T-helper 1 cell (primary cell): ENCODE measurements around the gene POLR3C.
"Not testable (repeated sequence)": the region's sequence is repeated elsewhere in the genome, so short reads cannot be mapped to it uniquely, and the experiment has no call there.

Experiments
- DNase-seq, 5 donors: peaks; one replicate each; pipeline ENCODE4 v3.0.0-alpha.2; 2012 to 2020
- total RNA-seq, 4 donors: gene quantifications; one replicate each; lab custom pipeline; 2026; lab: John Stamatoyannopoulos, UW

The POLR3C gene, protein sequence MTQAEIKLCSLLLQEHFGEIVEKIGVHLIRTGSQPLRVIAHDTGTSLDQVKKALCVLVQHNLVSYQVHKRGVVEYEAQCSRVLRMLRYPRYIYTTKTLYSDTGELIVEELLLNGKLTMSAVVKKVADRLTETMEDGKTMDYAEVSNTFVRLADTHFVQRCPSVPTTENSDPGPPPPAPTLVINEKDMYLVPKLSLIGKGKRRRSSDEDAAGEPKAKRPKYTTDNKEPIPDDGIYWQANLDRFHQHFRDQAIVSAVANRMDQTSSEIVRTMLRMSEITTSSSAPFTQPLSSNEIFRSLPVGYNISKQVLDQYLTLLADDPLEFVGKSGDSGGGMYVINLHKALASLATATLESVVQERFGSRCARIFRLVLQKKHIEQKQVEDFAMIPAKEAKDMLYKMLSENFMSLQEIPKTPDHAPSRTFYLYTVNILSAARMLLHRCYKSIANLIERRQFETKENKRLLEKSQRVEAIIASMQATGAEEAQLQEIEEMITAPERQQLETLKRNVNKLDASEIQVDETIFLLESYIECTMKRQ
- total RNA-seq, result 27.7 to 46.8 (median 41.1) reads per million in 4 donors

DNA sequence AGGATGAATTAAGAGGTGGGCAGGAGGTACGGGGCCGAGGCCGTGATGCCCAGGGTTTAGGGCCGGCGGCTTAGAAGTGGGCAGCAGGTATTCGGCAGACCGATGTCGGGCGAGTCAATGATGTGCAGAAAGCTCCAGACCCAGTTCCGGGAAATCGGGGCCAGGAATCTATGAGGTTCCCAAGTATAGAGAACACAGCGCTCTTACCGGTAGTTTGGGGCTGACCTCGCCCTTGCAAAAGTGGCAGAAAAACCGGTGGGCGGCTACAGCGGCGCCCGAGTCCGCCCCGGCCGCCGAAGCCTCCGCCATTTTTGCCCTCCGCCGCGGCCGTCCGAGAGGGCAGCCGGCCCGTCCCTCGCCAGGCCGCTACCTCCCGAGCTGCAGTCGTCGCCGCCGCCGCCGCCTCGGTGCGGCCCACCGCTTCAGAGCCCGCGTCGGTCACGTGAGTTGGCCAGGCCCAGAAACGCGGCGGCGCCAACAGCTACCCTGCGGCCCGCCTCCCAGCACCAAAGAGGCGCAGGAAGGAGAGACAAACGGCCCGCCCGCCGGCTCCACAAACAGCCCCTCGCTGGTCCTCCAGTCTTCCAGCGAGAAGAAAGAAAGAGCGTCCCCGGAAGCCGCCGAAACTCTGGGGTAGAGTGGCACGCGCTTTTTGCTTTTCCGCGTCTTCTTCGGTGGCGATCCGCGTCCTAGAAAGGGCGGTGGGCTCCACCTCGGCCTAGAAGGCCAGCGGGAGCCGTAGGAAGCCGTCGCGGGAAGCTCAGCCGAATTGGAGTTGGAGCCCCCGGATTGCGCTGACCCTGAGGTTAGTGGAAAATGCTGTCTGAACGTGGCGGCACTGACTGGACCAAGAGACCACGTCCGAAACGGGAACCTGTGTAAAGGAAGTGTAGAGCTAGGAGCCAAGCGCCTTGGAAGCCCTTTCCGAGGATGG, at the start of gene POLR3C, which contains the start of gene RNF115:
Gene POLR3C, plus strand, starts transcription at position 636 of the 934 bp plus-strand sequence. CDS start 1,577 bp downstream, outside the sequence.
Gene RNF115, minus strand, starts transcription at position 531 of the 934 bp plus-strand sequence. Its CDS starts 222 bp downstream, at position 309.
- DNase-seq, result peak; percentile 69 to 91 (median 80)

DNA sequence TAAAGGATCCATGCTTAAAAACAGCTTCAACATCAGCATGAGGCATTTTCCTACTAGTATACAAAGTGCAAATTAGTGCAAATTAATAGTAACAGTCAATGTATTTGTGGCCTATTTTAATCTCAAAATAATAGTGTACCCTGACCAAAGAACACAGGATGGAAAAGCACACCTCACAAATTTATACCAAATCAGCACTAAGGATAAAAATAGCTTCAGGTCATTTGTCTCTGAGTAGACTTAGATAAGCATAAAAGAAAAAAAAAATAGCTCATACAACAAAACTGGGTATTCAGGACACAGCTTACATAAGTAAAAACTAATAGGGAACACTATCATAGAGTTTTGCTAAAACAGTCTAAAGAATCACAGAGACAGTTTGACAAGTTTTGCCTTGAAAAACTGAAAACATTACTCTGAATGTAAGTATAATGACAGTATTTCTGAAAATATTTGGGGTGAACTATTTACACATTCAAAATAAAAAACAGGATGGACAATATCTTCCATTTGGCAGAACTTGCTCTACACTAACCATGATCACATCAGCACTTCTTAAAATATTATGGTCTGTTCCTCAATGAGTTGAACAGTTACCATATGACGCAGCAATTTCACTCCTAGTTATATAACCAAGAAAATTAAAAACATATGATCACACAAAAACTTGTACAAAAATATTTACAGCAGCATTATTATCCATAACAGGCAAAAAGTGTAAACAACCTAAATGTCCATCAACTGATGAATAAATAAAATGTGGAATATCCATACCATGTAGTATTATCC, 46.4 kb upstream of the POLR3C start:
- DNase-seq, result no peak

DNA sequence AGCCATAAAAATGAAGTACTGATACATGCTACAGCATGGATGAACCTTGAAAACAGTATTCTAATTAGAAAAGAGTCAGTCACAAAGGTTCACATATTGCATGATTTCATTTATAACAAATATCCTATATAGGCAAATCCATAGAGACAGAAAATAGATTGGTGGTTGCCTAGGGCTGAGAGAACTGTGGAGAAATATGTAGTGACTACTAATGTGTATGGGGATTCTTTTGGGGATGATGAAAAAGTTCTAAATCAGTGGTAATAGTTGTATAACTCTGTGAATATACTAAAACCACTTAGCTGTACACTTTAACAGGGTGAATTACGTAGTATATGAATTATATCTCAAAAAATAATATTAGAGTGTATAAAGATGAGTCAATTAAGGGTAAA, 45.9 kb upstream of the POLR3C start:
- DNase-seq, result no peak

DNA sequence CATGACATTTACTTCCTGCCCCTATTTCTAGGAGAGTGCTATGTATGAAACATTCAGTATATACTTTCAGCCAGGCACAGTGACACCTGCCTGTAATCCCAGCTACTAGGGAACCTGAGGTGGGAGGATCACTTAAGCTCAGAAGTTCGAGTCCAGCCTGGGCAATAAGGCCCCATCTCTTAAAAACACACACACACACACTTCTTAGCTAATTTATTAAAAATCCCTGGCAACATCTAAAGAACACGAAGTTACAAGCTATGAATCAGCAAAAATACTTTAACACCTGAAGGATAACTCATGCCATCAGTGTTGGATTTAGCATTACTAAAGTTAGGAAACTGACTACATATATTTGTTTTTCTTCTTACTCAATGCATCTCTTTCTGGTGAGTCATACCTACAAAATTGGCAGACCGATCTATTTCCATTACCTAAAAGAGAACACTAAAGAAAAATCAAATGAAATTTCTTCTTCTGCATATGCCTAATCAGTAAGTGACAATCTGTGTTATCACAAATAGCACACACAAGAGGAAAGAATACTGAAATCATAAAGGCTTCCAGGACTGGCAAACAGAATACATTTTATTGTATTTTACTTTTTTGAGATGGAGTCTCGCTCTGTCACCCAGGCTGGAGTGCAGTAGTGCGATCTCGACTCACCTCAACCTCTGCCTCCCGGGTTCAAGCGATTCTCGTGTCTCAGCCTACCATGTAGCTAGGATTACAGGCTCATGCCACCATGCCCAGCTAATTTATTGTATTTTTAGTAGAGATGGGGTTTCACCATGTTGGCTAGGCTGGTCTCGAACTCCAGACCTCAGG, 41.5 kb upstream of the POLR3C start:
- DNase-seq, result no peak

DNA sequence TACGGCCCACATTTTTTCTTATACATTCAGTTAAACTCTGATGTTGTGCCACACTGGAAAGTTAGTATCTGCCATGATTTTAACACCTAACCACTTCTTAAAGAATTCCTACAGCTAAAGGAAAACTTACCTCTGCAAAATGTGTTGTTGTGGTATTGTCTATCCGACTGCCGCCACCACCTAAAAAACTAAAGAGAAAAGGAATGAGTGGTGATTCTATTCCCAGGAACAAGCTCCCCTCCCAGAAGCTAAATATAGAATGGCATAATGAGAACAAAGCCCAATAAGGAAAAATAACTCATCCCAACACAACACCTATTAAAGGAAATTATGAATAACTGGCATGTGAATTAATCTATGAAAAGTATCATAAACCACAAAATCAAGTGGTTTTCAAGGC, 39.6 kb upstream of the POLR3C start:
- no peak for DNase-seq

DNA sequence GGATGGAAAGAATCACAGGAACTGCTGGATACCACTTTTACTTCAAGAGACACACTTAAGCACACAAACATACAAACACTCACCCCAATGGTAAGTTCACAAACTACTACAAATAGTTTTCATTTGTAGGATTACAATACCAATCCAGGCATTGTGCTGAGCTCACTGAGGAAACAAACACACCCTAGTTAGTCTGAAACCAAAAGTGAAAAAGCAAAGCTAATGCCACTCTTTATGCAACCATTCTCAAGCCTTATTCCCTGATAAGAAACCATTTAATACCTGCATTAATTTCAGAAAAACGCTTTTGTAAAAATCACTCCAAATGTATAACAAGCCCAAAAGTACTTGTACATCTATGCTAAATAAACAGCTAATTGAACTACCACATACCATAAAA, 38.5 kb upstream of the POLR3C start:
- peak in 1 of 5 donors; percentile 10 for DNase-seq

DNA sequence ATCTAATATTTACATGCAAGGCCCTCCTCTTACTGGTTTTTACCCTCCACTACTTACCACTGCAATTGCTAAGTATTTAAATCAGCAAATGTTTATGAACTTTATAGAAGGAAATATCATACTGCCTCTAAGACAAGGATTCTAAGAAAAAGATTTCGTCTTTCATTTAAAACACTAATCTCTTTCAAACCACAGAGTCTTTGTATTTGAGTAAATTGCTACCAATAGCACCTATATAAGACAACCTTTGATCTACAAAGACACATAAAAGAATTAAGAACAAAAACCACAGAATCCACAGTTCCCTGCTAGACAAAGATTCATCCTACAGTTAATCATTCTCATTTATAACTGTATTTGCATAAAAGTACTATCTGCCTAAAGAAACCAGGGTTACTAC, 37.7 kb upstream of the POLR3C start:
- peak in 1 of 5 donors; percentile 8 for DNase-seq

DNA sequence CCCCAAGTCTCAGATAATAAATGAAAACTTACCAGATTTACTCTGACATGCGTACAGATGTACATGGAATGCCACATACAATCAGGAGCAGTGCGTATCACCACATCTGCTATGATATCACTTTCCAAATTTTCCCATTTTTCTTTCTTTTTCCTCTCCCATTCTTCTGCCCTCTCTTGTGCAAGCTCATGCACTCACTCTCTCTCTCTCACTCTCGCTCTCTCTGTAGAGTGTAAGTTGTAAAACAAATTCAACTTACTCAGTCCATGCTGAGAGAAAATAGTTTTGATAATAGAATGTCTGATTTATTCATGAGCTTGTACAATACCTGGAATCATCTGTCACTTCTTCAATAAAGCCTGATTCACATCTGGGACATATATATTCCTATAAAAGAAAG, 35.4 kb upstream of the POLR3C start:
- no peak for DNase-seq

DNA sequence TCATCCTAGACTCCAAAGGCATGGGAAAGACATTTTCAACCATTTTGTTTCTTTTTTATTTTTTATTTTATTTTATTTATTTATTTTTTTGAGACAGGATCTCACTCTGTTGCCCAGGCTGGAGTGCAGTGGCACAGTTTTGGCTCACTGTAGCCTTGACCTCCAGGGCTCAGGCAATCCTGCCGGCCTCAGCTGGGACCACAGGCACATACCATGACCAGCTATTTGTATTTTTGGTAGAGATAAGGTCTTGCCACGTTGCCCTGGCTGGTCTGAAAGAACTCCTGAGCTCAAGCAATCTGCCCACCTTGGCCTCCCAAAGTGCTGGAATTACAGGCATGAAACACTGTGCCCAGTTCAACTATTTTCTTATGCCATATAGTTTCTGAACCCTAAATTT, 32.1 kb upstream of the POLR3C start:
- DNase-seq, result not testable (repeated sequence)

DNA sequence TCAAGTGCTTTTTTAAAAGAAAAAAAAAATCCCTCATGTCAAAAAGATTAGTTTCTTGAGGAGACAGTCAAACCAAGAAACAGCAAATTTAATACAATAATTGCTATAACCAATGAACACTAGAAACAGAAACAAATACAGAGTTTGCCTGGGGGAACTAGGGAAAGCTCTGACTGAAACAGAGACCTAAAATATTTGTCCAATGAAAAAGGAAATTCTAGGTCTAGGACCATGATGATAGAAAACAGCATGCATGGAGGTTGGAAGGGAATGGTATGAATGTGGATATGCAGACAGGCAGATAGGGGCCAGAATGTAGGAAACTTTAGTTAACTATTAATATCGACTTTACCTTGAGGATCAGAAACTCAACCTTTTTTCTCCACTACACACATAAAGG, 31.5 kb upstream of the POLR3C start:
- DNase-seq, result no peak

DNA sequence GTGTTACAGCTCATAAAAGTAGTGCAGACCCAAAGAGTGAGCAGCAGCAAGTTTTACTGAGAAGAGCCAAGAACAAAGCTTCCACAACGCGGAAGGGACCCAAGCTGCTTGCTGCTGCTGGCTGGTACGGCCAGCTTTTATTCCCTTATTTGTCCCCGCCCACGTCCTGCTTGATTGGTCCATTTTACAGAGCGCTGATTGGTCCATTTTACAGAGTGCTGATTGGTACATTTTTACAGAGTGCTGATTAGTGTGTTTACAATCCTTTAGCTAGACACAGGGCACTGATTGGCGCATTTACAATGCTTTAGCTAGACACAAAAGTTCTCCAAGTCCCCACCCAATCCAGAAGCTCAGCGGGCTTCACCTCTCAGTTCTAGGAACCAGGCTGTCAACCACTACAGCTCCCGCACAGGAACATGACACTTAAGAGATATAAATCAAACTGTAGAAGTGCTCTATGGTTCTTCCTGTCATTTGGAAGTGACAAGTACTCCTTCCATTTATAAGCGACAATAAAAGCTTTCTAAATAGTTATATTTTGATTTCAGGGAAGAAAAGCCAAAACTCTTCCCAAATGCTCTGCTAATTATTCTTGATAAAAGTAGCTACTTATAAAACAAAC, 28.6 kb upstream of the POLR3C start:
- no peak for DNase-seq

DNA sequence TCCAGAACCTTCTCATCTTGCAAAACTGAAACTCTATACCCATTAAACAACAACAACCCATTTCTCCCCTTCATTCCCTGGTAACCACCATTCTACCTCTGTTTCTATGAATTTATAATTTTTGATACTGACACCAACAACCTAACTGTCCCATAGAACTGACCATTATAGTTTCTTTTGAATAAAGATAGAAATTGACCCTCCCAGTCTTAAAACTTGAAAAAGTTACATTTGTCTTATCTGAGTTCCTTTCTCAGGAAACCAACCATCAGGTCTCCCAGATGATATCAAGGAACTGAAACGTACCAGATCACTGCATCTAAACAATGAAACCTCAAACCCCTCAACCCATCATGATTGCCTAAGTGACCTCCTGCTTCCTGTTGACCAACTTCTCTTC, 27.2 kb upstream of the POLR3C start:
- no peak for DNase-seq

DNA sequence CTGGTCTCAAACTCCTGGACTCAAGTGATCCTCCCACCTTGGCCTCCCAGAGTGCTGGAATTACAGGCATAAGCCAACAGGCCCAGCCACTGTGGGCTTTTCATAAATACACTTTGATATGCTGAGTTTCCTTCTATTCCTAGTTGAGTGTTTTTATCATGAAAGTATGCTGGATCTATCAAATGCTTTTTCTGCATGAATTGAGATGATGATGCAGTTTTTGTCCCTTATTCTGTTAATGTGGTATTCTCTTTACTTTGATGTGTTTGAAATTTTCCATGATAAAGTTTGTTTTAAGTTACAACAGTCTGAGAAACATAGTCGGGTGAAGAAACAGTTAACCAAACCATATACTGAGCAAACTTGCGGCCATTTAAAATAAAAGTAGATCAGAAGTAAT, 24.2 kb upstream of the POLR3C start:
- DNase-seq, result no peak

DNA sequence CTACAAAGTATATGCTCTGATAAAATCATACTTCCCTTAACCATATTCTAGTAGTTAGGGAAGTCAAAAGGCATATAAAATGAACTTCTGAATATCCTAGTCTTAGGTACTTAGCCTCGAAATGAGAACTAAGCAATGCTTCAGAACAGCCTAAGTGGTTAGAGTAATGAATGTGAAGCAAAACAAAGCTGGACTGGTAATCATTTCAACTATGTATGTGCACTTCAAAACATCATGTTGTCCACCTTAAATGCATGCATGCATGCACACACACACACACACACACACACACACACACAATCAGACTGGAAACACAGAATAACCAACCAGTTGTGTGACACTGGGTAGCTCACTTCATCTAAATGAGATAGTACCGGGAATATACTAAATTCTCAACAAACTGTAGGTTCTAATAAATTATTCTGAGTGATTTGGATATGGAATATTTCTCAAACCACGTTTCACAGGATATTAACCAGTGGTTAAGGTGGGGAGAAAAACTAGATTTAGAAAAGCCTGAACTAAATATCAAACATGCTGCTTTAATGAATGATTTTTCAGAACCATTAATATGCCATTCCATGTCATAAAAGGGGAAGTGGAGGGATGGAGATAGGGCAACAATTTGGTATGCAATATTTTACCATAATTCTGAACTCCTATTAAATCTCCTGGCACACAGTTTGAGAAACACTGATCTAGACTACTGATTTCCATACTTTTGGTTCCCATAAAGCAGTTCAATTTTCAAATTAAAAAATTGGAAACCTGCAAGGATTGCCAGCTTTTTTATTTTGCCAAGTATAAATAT, 19.6 kb upstream of the POLR3C start:
- DNase-seq, result no peak

DNA sequence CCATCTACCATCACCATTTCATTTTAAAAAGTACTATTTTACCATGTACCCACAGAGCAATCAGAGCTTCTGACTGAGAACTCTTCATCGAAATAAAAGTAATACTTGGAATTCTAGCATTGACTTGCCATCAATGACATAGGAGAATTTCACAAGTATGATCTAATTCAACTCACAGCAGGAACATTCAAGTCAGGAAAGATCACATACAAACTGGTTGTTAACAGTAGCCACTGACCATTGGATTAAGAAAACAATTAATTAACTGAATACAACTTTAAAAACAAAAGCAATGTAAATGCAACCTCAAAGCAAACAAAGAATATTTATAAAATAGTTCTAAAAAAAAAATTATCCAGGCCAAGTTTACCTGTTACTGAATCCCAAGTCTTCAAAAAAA, 18.9 kb upstream of the POLR3C start:
- no peak for DNase-seq

DNA sequence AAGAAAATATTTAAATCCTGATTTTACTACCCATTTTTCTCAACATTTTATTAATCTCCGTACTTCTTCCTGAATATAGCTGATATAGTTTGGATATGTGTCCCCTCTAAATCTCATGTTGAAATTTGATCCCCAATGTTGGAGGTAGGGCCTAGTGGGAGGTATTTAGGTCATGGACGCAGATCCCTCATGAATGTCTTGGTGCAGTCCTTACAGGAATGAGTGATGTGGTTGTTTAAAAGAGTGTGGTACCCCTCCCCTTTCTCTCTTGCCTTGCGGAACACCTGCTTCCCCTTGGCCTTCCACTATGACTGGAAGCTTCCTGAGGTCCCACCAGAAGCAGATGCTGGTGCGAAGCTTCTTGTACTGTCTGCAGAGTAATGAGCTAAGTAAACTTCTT, 17.6 kb upstream of the POLR3C start:
- DNase-seq, result no peak

DNA sequence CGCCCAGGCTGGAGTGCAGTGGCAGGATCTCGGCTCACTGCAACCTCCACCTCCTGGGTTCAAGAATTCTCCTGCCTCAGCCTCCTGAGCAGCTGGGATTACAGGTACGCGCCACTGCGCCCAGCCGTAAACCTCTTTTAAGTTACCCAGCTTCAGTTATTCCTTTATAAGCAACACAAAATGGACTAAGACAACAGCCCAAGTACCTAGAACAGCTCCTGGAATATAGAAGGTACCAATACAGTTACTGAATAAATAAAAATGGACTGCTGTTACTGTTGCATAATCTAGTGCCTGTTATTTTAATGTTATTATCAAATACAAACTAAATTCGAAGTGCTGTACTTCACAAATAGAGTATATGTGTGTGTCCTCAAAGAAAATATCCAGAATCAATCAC, 17.2 kb upstream of the POLR3C start:
- DNase-seq, result no peak

DNA sequence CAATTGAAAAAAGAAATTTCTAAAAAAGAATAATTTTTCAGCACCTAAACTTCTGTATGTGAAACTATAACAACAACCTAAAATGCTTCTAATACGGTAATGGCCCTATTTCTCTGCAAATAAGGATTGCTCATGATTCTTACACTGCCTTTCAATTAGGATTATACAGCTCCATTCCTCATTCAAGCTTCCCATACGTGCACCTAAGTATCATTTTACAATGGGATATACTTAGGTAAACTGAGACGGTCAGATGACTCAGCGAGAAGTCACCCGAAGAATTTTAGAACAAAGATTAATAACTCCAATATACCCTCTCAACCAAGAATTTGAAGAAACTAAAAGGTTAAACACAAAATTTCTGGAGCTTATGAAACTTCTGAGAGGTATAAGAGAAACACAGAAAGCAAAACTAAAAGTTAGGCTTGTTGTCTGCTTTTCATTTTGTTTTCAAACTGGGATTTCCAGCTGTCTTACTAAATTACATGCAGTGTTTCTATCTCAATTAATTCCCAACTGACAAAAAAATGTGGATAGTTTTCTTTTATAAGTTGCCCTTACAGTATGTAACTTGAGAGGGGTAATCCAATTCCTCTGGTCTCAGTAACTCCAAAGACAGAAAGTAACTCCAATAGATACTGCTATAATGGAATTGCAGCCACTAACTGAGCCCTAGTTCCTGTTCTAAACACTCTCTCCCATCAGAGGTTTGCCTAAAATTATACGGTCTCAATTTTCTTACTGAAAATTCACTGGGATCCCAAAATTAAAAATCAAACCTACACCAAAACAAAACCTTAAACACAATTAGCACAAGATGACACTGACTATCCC, 10.8 kb upstream of the POLR3C start:
- not testable (repeated sequence) for DNase-seq

DNA sequence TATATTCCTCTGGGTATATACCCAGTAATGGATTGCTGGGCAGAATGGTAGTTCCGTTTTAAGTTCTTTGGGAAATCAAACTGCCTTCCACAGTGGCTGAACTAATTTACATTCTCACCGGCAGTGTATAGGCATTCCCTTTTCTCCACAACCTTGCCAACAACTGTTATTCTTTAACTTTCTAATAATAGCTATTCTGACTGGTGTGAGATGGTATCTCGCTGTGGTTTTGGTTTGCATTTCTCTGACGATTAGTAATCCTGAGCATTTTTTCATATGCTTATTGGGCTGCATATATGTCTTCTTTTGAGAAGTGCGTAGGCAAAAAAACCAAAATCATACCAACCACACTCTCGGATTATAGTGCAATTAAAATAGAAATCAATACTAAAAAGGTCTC, 5.9 kb upstream of the POLR3C start:
- not testable (repeated sequence) for DNase-seq
